IMR-90 (cell line): ENCODE measurements around the gene ISG15. TPM values are rescaled to one million over a fixed set of nuclear protein-coding genes. Genes with fewer than 3 reads are reported as not detected.

ENCODE experiments used
- ATAC-seq: fragments of 200-7000 bp; cut with Tn5 transposase; 2 replicates; pipeline ENCODE4 v1.9.1; 2020; ENCODE audit warnings: low read depth, mild to moderate bottlenecking, moderate library complexity
- BruUV-seq: library from RNA; stranded (reverse); fragments of 400-500 nt; replicated peaks from 2 replicates; lab custom pipeline; 2021; lab: Mats Ljungman, UMichigan
- CTCF ChIA-PET: fragments of 300-600 bp; formaldehyde crosslinking; extraction: SDS; loops from one replicate; lab custom pipeline; 2021; ENCODE audit warnings: antibody characterized with exemption; lab: Yijun Ruan, JAX
- POLR2A ChIA-PET: fragments of 300-600 bp; sonication (Branson Sonifier 250); formaldehyde crosslinking; loops from one replicate; lab custom pipeline; 2022; ENCODE audit warnings: antibody characterized with exemption; ENCODE audit not compliant: unreplicated experiment; lab: Charles Lee
- DNase-seq: peaks from one replicate; pipeline ENCODE4 v3.0.0; 2013
- H2AFZ ChIP-seq: replicated peaks from 2 replicates; pipeline ENCODE3; 2013; ENCODE audit warnings: low read length, mild to moderate bottlenecking; ENCODE audit not compliant: poor library complexity
- H2AK5ac ChIP-seq: 2 replicates; pipeline ENCODE4 v1.6.1; 2013; ENCODE audit warnings: low read depth, low read length, inconsistent platforms
- H2AK9ac ChIP-seq: replicated peaks from 2 replicates; pipeline ENCODE3; 2013; ENCODE audit warnings: mild to moderate bottlenecking, low read depth, low read length, moderate library complexity; ENCODE audit not compliant: poor library complexity
- H2BK120ac ChIP-seq: 2 replicates; pipeline ENCODE4 v1.6.1; 2013; ENCODE audit warnings: low read depth, low read length, inconsistent platforms
- H2BK15ac ChIP-seq: 3 replicates; pipeline ENCODE4 v1.6.1; 2013; ENCODE audit warnings: low read depth, low read length, inconsistent platforms
- H2BK20ac ChIP-seq: 2 replicates; pipeline ENCODE4 v1.6.1; 2013; ENCODE audit warnings: low read depth, mild to moderate bottlenecking, inconsistent platforms, low read length, moderate library complexity
- H2BK5ac ChIP-seq: 2 replicates; pipeline ENCODE4 v1.6.1; 2013; ENCODE audit warnings: mild to moderate bottlenecking, low read depth, low read length, inconsistent platforms; ENCODE audit not compliant: poor library complexity, severe bottlenecking
- H3K14ac ChIP-seq: replicated peaks from 2 replicates; pipeline ENCODE4 v1.6.1; 2013; ENCODE audit warnings: low read depth, low read length, inconsistent platforms
- H3K18ac ChIP-seq: 2 replicates; pipeline ENCODE4 v1.6.1; 2013; ENCODE audit warnings: low read depth, low read length, control low read depth
- H3K23ac ChIP-seq: 2 replicates; pipeline ENCODE4 v1.6.1; 2013; ENCODE audit warnings: low read depth, low read length, inconsistent platforms
- H3K27ac ChIP-seq: 2 replicates; pipeline ENCODE4 v1.5.1; 2013; ENCODE audit warnings: mild to moderate bottlenecking, control low read depth, low read length; ENCODE audit not compliant: insufficient read depth
- H3K27me3 ChIP-seq: 2 replicates; pipeline ENCODE4 v1.6.1; 2013; ENCODE audit warnings: low read length; ENCODE audit not compliant: control insufficient read depth, insufficient read depth
- H3K36me3 ChIP-seq: 2 replicates; pipeline ENCODE4 v1.6.1; 2013; ENCODE audit warnings: low read length, mixed read lengths; ENCODE audit not compliant: control insufficient read depth, insufficient read depth
- H3K4ac ChIP-seq: 2 replicates; pipeline ENCODE4 v1.6.1; 2013; ENCODE audit warnings: low read depth, low read length, inconsistent platforms
- H3K4me1 ChIP-seq: 2 replicates; pipeline ENCODE4 v1.6.1; 2013; ENCODE audit warnings: low read length, mixed read lengths; ENCODE audit not compliant: control insufficient read depth, insufficient read depth
- H3K4me2 ChIP-seq: 2 replicates; pipeline ENCODE4 v1.6.1; 2013; ENCODE audit warnings: low read depth, mild to moderate bottlenecking, control low read depth, low read length, moderate library complexity
- H3K4me3 ChIP-seq: 2 replicates; pipeline ENCODE4 v1.5.1; 2013; ENCODE audit warnings: low read depth, mild to moderate bottlenecking, control low read depth, low read length, moderate library complexity; ENCODE audit not compliant: insufficient read depth
- H3K56ac ChIP-seq: 2 replicates; pipeline ENCODE4 v1.6.1; 2013; ENCODE audit warnings: low read length, inconsistent platforms; ENCODE audit not compliant: insufficient read depth; ENCODE audit errors: extremely low read depth
- H3K79me1 ChIP-seq, 2 experiments: 2 replicates each; pipeline ENCODE4 v1.6.1; 2013; ENCODE audit warnings: low read length in 2 of 2, inconsistent platforms in 1 of 2, low read depth in 1 of 2
- H3K9ac ChIP-seq: 2 replicates; pipeline ENCODE4 v1.6.1; 2013; ENCODE audit warnings: low read depth, low read length, control low read depth
- H3K9me1 ChIP-seq: 2 replicates; pipeline ENCODE4 v1.6.1; 2013; ENCODE audit warnings: low read length, inconsistent platforms; ENCODE audit not compliant: insufficient read depth
- H3K9me3 ChIP-seq: 2 replicates; pipeline ENCODE4 v1.6.1; 2013; ENCODE audit warnings: low read length; ENCODE audit not compliant: control insufficient read depth, insufficient read depth
- H4K20me1 ChIP-seq: 2 replicates; pipeline ENCODE4 v1.6.1; 2013; ENCODE audit warnings: low read length, inconsistent platforms; ENCODE audit not compliant: insufficient read depth
- H4K5ac ChIP-seq: 2 replicates; pipeline ENCODE4 v1.6.1; 2013; ENCODE audit warnings: mild to moderate bottlenecking, low read depth, low read length, control low read depth
- H4K8ac ChIP-seq, 2 experiments: 2 replicates each; pipeline ENCODE4 v1.6.1; 2013; ENCODE audit warnings: low read depth in 2 of 2, low read length in 2 of 2, control low read depth in 1 of 2, inconsistent platforms in 1 of 2
- H4K91ac ChIP-seq: 2 replicates; pipeline ENCODE4 v1.6.1; 2013; ENCODE audit warnings: low read depth, low read length, inconsistent platforms; ENCODE audit not compliant: insufficient read depth
- BHLHE40 ChIP-seq: fragments of 150-350 bp; IDR thresholded peaks from 2 replicates; pipeline ENCODE4 v1.6.1; 2016; ENCODE audit warnings: mild to moderate bottlenecking, low read depth, low read length
- CEBPB ChIP-seq: IDR thresholded peaks from 2 replicates; pipeline ENCODE4 v1.6.1; 2012; ENCODE audit warnings: low read depth, low read length, improper control_type of control experiment
- CHD1 ChIP-seq: IDR thresholded peaks from 2 replicates; pipeline ENCODE4 v1.6.1; 2012; ENCODE audit warnings: low read depth, low read length, improper control_type of control experiment
- CTCF ChIP-seq: conservative IDR thresholded peaks from 2 replicates; pipeline ENCODE4 v1.5.1; 2012; ENCODE audit warnings: mild to moderate bottlenecking, low read depth, low read length, improper control_type of control experiment
- MAFK ChIP-seq: IDR thresholded peaks from 2 replicates; pipeline ENCODE4 v1.6.1; 2012; ENCODE audit warnings: low read depth, low read length, improper control_type of control experiment
- MXI1 ChIP-seq: IDR thresholded peaks from 2 replicates; pipeline ENCODE4 v1.6.1; 2012; ENCODE audit warnings: low read depth, mild to moderate bottlenecking, low read length, moderate library complexity, borderline replicate concordance
- NFE2L2 ChIP-seq: fragments of 150-350 bp; IDR thresholded peaks from 2 replicates; pipeline ENCODE4 v1.6.1; 2016; ENCODE audit warnings: low read depth, mild to moderate bottlenecking, low read length
- POLR2A ChIP-seq: IDR thresholded peaks from 2 replicates; pipeline ENCODE4 v1.6.1; 2012; ENCODE audit warnings: mild to moderate bottlenecking, low read depth, low read length
- RAD21 ChIP-seq: IDR thresholded peaks from 2 replicates; pipeline ENCODE4 v1.6.1; 2012; ENCODE audit warnings: low read length, improper control_type of control experiment
- RCOR1 ChIP-seq: IDR thresholded peaks from 2 replicates; pipeline ENCODE4 v1.6.1; 2012; ENCODE audit warnings: mild to moderate bottlenecking, low read length, improper control_type of control experiment; ENCODE audit not compliant: insufficient replicate concordance
- WGBS, 2 experiments: methylation state at CpG; one replicate each; pipeline versions ENCODE4 v1.1.5 to v1.1.7; 2013; ENCODE audit warnings: missing lambda C conversion rate in 2 of 2; ENCODE audit not compliant: insufficient read length in 1 of 2; ENCODE audit errors: extremely low coverage in 2 of 2; 5-methylcytosine and 5-hydroxymethylcytosine counted together
- dilution Hi-C: fragments of 300-500 bp; cut with HindIII; formaldehyde crosslinking; loops from one replicate; pipeline ENCODE4 v1.14.3; 2018; ENCODE audit warnings: low sequenced_read_pairs; ENCODE audit not compliant: unreplicated experiment
- in situ Hi-C: fragments of 300-500 bp; cut with MboI; formaldehyde crosslinking; loops from 3 replicates; pipeline ENCODE4 v1.14.3; 2019; ENCODE audit warnings: low sequenced_read_pairs, inconsistent platforms, mixed read lengths
- intact Hi-C: fragments of 100-400 bp; cut with micrococcal nuclease; formaldehyde crosslinking; loops from 2 replicates; pipeline ENCODE4 v1.10.0; 2022
- polyA plus RNA-seq, 3 experiments: library from polyadenylated mRNA; depleted of rRNA; stranded (reverse); fragments of >200 nt; gene quantifications; 2 replicates each; pipeline ENCODE4 v1.2.3, GENCODE V29; 2012; ENCODE audit warnings: low replicate concordance in 1 of 3
- total RNA-seq: library from RNA; depleted of rRNA; stranded (reverse); fragments of >200 nt; gene quantifications from 2 replicates; pipeline ENCODE4 v1.2.3, GENCODE V29; 2012

Gene ISG15
- total and polyA plus RNA-seq, 2 of the 4 experiments (the other 2 are of a cell fraction) = 99.1 to 105 TPM

GRCh38 chr1:964691-965525, 48.4 kb upstream of the ISG15 start (continued):
- TF ChIP-seq BHLHE40 (no peak), POLR2A (no peak)

DNA sequence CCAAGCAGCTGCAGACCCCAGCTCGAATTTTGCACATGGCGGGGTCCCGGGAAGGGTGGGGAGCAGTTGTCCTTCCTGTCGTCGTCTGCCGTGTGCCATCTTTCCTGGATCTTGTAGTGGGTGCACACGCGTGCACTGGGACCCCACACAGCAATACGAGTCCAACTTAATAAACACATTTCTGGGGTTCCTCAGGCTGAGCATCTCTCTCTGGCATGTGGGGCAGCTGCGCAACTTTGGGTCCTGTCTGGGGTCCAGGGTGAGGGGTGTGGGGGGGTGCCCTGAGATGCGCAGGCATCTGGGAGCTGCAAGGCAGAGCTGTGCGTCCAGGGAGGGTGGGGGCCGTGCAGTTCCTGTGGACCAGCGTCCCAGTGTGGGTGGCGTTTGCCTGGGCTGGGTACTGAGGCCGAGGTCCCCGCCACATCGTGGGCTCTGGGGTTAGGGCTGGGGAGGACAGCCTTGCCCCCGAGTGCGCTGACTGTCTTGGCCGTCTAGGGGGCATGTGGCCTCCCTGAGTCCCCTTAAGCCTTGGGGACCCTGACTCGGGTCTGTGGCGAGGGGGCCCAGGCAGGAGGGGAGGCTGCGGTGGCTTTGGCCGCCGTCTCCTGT, 47.7 kb upstream of the ISG15 start:
- H3K23ac ChIP-seq = no peak overlapping the region
- peak overlapping the region; percentile 92; the same call in 1 of the 2 replicates for H3K4me3 ChIP-seq
- 79% methylated on average over 3 of the region's 26 CpGs; no CpG with 5 or more reads in 1 of the 2 experiments for WGBS, 2 experiments
- no peaks in the 10 kb centered on the region for H3K9me3 ChIP-seq
- peak overlapping the region; percentile 48; the same call in 1 of the 2 replicates for H3K27ac ChIP-seq
- in situ Hi-C loops (no loop called here), intact Hi-C loops (no loop called here), dilution Hi-C loops (no loop called here)
- TF ChIP-seq POLR2A = no peak
- TF ChIP-seq CTCF = no peak
- no peak for TF ChIP-seq CEBPB
- TF ChIP-seq RCOR1 = no peak
- TF ChIP-seq RAD21 = no peak
- no peak for TF ChIP-seq CHD1
- no peak for TF ChIP-seq MXI1
- TF ChIP-seq NFE2L2 = no peak
- no peak for TF ChIP-seq MAFK
- H3K18ac ChIP-seq = no peak overlapping the region
- H2BK15ac ChIP-seq = no peak overlapping the region
- H2AK5ac ChIP-seq = peak overlapping the region; percentile 76
- H3K4me1 ChIP-seq = peaks cover 12% of the 10 kb centered on the region
- H3K79me1 ChIP-seq = peaks cover 7 to 23% of the 10 kb centered on the region in 2 experiments; a peak in 3 of 4 replicates
- no peak overlapping the region for H2BK120ac ChIP-seq
- H3K14ac ChIP-seq = no peak overlapping the region
- no peak overlapping the region for H3K56ac ChIP-seq
- ChIA-PET CTCF (no interaction called here), POLR2A (no interaction called here)
- no peak overlapping the region for H2BK20ac ChIP-seq
- ATAC-seq = no peak
- no peak for DNase-seq
- 0 out of 2 replicates have a peak overlapping the region, but pooled peaks have one; percentile 32 for H4K91ac ChIP-seq
- no TSS peak for BruUV-seq
- peak overlapping the region; percentile 87 for H2AFZ ChIP-seq
- peak overlapping the region; percentile 93 for H2AK9ac ChIP-seq
- peak overlapping the region; percentile 96; the same call in 1 of the 2 replicates for H3K4me2 ChIP-seq
- no peaks in the 10 kb centered on the region for H4K20me1 ChIP-seq
- H3K9ac ChIP-seq = no peak overlapping the region
- no peak overlapping the region for H3K4ac ChIP-seq
- H4K5ac ChIP-seq = 0 out of 2 replicates have a peak overlapping the region, but pooled peaks have one; percentile 37
- peak overlapping the region; percentile 83 for H2BK5ac ChIP-seq
- no peak overlapping the region for H4K8ac ChIP-seq
- peaks cover 5% of the 10 kb centered on the region; the same call in 1 of the 2 replicates for H3K27me3 ChIP-seq
- peaks cover 20% of the 10 kb centered on the region for H3K36me3 ChIP-seq
- H3K9me1 ChIP-seq = peaks cover 9% of the 10 kb centered on the region
